Measurements from ENCODE around the gene LRMDA. TPM values are rescaled to one million over a fixed set of nuclear protein-coding genes. Genes with fewer than 3 reads are reported as not detected.

LRMDA gene
- total RNA-seq, 2 experiments from 2014 or later, result not detected

DNA sequence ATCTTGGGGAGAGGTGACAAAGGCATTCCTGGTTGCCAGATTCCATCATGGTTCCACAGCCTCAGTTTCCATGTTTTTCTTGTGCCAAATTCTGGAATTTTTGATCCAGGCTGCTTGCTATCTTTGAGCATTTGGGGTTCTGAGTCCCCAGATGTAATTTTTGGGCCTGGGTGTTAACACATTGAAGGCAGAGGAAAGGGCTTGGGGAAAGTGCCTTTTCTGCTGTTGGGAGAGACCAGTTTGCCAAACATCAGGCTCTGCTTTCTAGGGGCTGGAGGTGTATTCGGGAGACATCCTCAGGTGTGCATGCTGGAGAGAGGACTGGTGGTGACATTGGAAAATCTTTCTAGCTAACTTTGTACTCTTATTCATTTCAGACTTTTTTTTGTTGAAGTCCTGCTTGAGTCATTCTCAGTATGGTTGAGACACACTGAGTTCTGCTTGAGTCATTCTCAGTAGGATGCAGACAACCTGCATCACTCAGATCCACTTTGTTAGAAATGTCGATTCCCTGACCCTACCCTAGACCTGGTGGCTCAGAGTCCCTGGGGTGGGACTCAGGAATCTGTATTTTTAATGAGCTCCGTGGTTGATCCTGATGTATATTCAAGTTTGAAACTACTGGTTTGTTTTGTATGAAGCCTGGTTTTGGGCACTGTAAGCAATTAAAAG lies 101.0 kb downstream of the LRMDA start:
- H3K4me1 Mint-ChIP-seq, result no peaks in the 10 kb centered on the region
- ChIA-PET POLR2A (no interaction called here), CTCF (no interaction called here)
- H3K27me3 Mint-ChIP-seq, result peaks cover 3% of the 10 kb centered on the region
- no peaks in the 10 kb centered on the region for H3K36me3 Mint-ChIP-seq (ENCODE audit: low read depth)
- no peak overlapping the region for H3K4me3 Mint-ChIP-seq
- no peak for DNase-seq
- no peak overlapping the region for H3K27ac Mint-ChIP-seq
- no peaks in the 10 kb centered on the region for H3K9me3 Mint-ChIP-seq

DNA sequence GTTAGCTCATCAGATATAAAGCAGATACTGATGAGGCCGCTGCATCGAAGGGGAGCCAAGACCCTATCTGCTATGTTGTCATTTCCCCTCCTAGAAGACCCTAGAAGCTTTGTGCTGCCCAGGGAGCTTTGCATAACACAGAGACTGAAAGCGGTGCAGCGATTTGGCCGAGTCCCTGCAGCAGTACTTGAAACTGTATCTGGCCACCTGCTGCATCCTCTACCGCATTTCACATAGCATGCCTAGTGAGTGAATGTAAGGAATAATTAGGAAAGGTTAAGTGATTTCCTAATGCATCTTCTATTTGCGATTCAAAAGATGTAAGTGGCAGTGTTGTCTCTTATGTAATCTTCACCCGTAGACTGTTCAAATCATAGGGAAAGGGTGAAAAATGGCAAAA lies 106.7 kb downstream of the LRMDA start:
- no peak for DNase-seq
- Mint-ChIP-seq H3K27me3 (peaks cover 5% of the 10 kb centered on the region), H3K4me3 (no peak overlapping the region), H3K4me1 (no peaks in the 10 kb centered on the region), H3K27ac (no peak overlapping the region), H3K36me3 (ENCODE audit: low read depth) (no peaks in the 10 kb centered on the region), H3K9me3 (no peaks in the 10 kb centered on the region)
- ChIA-PET POLR2A (no interaction called here), CTCF (no interaction called here)

DNA sequence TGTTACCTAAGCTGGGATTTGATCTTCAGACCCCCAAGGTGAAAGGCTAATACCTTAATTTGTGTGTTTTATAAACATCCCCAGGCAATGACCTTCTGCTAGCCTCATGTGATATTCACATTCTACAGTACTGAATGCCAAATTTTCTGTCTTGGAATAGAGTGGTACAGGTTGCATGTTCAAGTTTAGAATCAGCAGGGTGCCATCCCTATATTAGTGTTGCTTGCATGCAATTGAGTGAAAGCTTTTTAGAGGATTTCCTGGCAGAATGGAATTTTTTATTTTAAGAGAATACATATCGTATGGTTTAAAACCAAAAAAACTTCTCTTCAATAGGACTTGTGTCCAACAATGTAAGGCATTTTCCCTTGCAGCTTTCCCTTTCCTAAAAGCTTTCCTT lies 107.3 kb downstream of the LRMDA start:
- Mint-ChIP-seq H3K27me3 (peaks cover 5% of the 10 kb centered on the region), H3K36me3 (ENCODE audit: low read depth) (no peaks in the 10 kb centered on the region), H3K9me3 (no peaks in the 10 kb centered on the region), H3K27ac (no peak overlapping the region), H3K4me1 (no peaks in the 10 kb centered on the region), H3K4me3 (no peak overlapping the region)
- ChIA-PET CTCF (no interaction called here), POLR2A (interaction anchor here (1.1 kb wide), 1 partner anchor 14 kb away, joined by 4 read pairs; no protein-coding TSS in a partner anchor)
- DNase-seq, result no peak

DNA sequence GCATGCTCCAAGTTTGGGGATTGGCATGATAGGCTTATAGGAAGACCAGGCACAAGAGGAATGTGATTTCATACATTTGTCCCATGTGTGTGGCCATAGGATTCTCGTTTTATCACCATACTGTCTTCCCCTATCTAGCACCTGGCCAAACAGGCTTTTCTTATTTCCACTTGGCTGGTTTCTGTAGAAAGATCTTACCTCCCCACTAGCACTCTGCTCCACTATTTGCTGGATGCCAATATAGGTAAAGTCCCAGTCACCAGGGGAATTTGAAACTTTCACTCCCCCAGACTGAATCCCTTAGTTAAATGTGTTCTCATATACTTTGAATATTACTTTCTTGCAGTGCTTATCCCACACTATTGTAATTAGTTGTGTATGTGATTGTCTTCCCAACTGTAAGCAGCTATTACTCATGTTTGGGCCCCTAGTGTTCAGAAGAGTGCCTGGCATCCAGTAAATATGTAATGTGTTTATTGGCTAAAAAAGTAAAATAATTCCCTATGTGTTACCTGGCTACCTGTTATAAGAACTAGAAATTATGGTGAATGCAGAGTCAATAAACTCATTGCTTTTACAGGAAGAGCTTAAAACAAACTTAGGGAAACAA lies 109.0 kb downstream of the LRMDA start:
- Mint-ChIP-seq H3K9me3 (no peaks in the 10 kb centered on the region), H3K27me3 (peaks cover 5% of the 10 kb centered on the region), H3K36me3 (ENCODE audit: low read depth) (no peaks in the 10 kb centered on the region), H3K4me1 (no peaks in the 10 kb centered on the region), H3K4me3 (no peak overlapping the region), H3K27ac (no peak overlapping the region)
- no peak for DNase-seq
- CTCF ChIA-PET, result no interaction called here
- POLR2A ChIA-PET, result no interaction called here

DNA sequence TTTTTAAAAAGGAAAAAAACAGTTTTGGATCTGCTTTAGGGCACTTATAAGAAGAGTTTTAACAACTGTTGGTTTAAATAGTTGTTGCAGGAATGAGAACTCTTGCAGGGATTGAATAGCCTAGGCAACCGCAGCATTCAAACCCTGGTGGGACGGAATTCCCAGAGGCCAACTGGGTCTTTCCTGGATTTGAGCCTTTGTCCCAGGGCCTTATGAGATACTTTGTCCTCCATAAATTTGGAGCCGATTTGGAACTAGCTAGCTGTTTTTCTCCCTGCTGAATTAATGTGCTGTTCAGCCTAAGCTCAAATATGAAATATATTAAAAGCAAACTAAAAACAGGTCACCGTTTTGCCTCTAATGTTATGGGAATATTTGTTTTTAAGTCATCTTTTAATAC lies 109.6 kb downstream of the LRMDA start:
- no peak overlapping the region for H3K27ac Mint-ChIP-seq
- H3K27me3 Mint-ChIP-seq, result peaks cover 3% of the 10 kb centered on the region
- ChIA-PET POLR2A (no interaction called here), CTCF (no interaction called here)
- no peaks in the 10 kb centered on the region for H3K4me1 Mint-ChIP-seq
- no peak overlapping the region for H3K4me3 Mint-ChIP-seq
- H3K9me3 Mint-ChIP-seq, result no peaks in the 10 kb centered on the region
- no peaks in the 10 kb centered on the region for H3K36me3 Mint-ChIP-seq (ENCODE audit: low read depth)
- no peak for DNase-seq

DNA sequence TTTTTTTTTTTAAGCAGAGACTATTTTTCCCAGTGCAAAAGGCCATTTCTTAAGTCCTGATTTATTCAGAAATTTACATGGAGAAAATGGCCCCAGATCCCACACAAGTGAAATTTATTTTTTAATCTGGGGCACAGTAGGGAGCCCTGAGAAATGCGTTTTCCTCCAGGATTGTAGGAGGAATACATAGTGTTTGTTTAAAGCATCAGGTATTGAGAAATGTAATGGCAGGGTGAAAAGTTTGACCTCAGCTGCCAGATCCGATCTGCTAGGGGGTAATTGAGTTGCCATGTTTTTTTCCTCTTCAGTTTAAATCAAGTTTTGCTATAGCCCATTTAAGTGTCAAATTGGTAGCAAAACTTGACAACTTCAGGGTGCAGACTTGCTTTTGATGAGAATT lies 110.0 kb downstream of the LRMDA start:
- Mint-ChIP-seq H3K4me3 (no peak overlapping the region), H3K4me1 (no peaks in the 10 kb centered on the region), H3K27me3 (peaks cover 2% of the 10 kb centered on the region), H3K9me3 (no peaks in the 10 kb centered on the region), H3K36me3 (ENCODE audit: low read depth) (no peaks in the 10 kb centered on the region), H3K27ac (no peak overlapping the region)
- ChIA-PET POLR2A (no interaction called here), CTCF (no interaction called here)
- DNase-seq, result no peak

DNA sequence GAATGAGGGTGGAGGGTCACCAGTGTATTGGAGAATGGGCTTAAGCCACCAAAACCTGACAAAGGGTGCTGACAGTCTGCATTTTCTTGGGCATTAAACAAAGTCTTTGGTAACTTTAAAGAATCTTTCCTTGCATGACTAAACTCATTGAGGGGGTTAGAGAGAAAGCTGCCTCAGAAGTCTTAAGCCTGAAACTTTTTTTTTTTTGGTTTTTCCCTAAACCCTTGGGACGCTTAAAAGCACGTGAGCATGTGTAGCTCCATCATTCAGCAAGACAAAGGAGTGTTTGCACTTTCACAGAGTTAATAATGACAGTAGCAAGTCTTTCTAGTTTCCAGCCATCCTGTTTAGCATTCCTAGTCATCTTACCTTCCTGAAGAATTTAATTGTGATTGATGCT lies 110.7 kb downstream of the LRMDA start:
- Mint-ChIP-seq H3K4me1 (no peaks in the 10 kb centered on the region), H3K9me3 (no peaks in the 10 kb centered on the region), H3K27ac (no peak overlapping the region), H3K36me3 (ENCODE audit: low read depth) (no peaks in the 10 kb centered on the region), H3K27me3 (peaks cover 2% of the 10 kb centered on the region), H3K4me3 (no peak overlapping the region)
- no peak for DNase-seq
- ChIA-PET POLR2A (no interaction called here), CTCF (no interaction called here)

DNA sequence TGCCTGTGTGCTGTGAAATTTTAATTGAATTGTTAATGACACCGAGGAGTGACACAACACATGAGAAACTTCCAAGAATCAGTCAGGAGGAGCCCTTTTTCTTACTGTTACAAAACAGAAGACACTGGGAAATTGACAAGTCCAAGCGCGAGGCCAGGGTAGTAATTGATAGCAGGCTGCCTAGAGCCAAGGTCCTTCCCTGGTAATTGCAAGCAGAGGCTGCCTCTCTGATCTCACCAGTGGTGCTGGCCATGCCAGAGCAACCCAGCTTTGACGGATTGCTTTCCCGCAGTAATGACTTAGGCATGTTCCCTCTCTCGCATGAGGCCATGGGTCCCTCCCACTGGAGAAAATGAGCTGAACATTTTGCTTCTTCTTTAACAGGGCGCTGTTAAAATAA lies 111.5 kb downstream of the LRMDA start:
- ChIA-PET CTCF (no interaction called here), POLR2A (no interaction called here)
- Mint-ChIP-seq H3K27ac (no peak overlapping the region), H3K36me3 (ENCODE audit: low read depth) (no peaks in the 10 kb centered on the region), H3K9me3 (no peaks in the 10 kb centered on the region), H3K4me3 (no peak overlapping the region), H3K27me3 (peaks cover 2% of the 10 kb centered on the region), H3K4me1 (no peaks in the 10 kb centered on the region)
- no peak for DNase-seq

DNA sequence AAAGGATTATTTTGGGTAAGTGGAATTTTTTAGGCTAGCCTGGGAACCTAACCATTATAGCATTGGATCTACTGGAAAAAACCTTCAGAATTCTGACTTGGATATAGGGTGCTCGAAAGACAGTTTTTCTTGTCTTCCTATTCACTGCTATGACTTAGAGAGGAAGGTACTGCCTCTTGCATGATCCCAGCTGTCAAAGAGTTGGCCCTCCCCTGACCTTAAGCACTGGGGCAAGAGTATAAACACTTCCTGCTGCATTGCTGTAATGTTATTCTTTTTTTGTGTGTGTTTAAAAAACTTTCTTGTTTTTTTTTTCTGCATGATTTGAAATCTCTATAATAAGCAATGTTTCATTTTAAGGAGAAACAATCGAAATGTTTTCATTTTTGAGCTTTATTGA lies 113.0 kb downstream of the LRMDA start:
- Mint-ChIP-seq H3K27ac (no peak overlapping the region), H3K36me3 (ENCODE audit: low read depth) (no peaks in the 10 kb centered on the region), H3K27me3 (no peaks in the 10 kb centered on the region), H3K9me3 (no peaks in the 10 kb centered on the region), H3K4me3 (no peak overlapping the region), H3K4me1 (no peaks in the 10 kb centered on the region)
- DNase-seq, result no peak
- ChIA-PET POLR2A (no interaction called here), CTCF (interaction anchor here (0.6 kb wide), 1 partner anchor 74 kb away, joined by 3 read pairs; no protein-coding TSS in a partner anchor)

DNA sequence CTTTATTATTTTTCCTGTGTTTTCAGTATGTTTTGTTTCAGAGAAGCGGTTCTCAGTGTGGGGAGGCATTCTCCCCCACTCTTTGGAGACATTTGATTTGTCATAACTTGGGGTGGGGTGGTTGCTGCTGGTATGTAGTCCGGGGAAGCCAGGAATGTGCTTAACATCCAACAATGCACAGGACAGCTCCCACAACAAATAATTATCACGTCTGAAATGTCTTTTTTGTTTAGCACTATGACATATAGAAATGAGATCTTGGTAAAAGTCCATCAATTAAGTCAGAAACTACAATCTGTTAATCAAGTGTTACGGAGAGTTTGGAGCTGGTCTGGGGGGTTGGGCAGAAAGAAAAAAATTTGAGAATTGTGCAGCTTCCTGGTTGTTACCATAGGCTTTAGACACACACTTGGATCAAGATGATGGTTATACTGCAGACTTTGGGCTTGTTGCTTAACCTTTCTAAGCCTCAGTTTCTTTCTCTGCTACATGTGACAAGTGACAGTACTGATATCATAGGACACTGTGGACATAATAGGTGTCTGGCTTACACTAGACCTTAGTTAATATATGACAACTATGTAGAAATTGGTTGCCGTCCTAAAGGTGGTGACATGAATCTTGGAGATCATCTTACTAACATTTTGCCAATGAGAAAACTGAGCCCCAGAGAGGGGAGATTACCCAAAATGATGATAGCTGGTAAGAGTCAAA lies 113.7 kb downstream of the LRMDA start:
- Mint-ChIP-seq H3K27me3 (no peaks in the 10 kb centered on the region), H3K9me3 (no peaks in the 10 kb centered on the region), H3K36me3 (ENCODE audit: low read depth) (no peaks in the 10 kb centered on the region), H3K4me1 (no peaks in the 10 kb centered on the region), H3K4me3 (no peak overlapping the region), H3K27ac (no peak overlapping the region)
- DNase-seq, result no peak
- ChIA-PET POLR2A (no interaction called here), CTCF (no interaction called here)

DNA sequence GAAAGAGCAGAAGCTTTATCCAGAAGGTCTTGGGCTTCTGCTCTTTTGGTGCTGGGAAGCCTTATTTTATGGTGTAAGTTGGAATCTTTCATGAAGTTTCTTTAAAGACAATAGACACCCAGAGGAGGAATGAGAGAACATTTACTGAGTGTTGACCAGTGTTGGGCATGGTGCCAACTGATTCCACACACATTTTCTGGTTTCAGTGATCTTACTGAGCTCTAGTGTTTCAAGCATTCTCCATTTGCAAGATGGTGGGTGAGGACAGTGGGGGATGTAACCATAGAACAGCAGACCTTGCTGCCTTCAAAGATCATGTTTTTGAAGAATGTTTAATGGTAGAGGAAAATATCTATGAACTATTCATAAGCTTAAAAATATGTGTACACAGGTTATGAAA lies 114.6 kb downstream of the LRMDA start:
- H3K27ac Mint-ChIP-seq, result no peak overlapping the region
- no peaks in the 10 kb centered on the region for H3K9me3 Mint-ChIP-seq
- H3K4me3 Mint-ChIP-seq, result no peak overlapping the region
- no peak for DNase-seq
- no peaks in the 10 kb centered on the region for H3K27me3 Mint-ChIP-seq
- CTCF ChIA-PET, result no interaction called here
- H3K4me1 Mint-ChIP-seq, result no peaks in the 10 kb centered on the region
- no peaks in the 10 kb centered on the region for H3K36me3 Mint-ChIP-seq (ENCODE audit: low read depth)
- POLR2A ChIA-PET, result no interaction called here

DNA sequence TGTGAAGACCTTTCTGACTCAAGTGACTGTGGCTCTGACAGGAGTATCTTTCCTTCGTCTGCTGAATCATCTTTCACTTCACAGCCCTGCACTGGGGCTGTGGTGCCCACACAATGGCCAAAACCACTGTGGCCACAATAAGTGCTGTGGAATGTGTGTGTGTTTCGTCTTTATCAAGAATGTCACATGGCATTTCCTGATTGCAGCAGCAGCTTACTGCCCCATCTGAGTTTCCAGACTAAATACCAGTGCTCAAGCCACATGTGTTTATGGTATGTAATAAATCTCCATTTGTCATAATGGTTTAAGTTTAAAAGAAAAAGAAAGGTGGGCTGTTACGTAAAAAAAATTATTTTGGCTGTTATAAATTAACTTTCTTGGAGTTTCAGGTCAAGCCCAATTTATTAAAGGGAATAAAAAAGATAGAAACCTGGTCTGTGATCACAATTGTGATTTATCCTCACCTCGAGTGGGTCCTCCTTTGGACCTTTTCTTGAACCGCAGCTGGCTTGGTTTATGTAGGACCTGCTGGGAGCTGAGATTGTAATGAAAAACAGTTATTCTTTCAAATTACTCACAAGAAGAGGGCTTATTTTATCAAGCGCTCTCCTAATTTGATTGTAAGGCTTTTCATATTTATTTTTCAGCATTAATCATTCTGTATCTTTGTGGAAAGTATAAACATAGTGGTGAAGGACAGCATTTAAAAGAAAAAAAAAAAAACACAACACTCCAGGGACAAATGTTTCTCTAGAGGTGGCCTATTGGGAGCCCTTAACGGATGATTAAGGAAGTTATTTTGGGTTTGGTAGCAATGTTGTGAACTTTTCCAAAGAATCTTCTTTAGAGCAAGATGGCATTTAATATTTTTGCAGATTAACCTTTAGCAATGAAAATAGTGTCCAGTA lies 116.2 kb downstream of the LRMDA start:
- Mint-ChIP-seq H3K9me3 (no peaks in the 10 kb centered on the region), H3K36me3 (ENCODE audit: low read depth) (no peaks in the 10 kb centered on the region), H3K27ac (no peak overlapping the region), H3K4me3 (no peak overlapping the region), H3K4me1 (no peaks in the 10 kb centered on the region), H3K27me3 (no peaks in the 10 kb centered on the region)
- CTCF ChIA-PET, result no interaction called here
- no peak for DNase-seq
- POLR2A ChIA-PET, result no interaction called here

DNA sequence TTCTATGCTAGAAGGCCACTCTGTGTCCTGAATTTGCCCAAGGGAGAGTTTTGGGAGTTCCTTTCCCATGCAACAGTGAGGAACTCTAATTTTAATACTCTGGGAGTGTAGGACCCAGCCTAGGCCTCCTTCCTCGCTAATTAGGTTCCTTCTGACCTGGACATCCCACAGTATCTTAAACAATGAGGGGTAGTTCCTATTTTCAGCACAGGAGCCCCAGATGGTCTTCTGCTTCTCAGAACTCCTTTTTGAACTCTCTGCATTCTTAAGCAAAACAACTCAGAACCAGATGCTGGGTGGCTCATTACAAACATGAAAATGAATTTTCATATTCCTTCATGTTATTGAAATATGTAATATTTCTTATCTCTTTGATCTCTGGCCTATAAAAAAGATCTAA lies 116.9 kb downstream of the LRMDA start:
- no peak overlapping the region for H3K4me3 Mint-ChIP-seq
- H3K36me3 Mint-ChIP-seq (ENCODE audit: low read depth), result no peaks in the 10 kb centered on the region
- no peaks in the 10 kb centered on the region for H3K27me3 Mint-ChIP-seq
- no peaks in the 10 kb centered on the region for H3K9me3 Mint-ChIP-seq
- POLR2A ChIA-PET, result no interaction called here
- H3K4me1 Mint-ChIP-seq, result no peaks in the 10 kb centered on the region
- no peak overlapping the region for H3K27ac Mint-ChIP-seq
- DNase-seq, result no peak
- CTCF ChIA-PET, result no interaction called here
